Fibroblast of the conjunctiva (primary cell): ENCODE data around the gene PGBD5.

Experiments
- DNase-seq: peaks from one replicate; pipeline ENCODE4 v3.0.0-alpha.2; 2010; ENCODE audit warnings: low read depth

Gene PGBD5

GRCh38 chr1:230278871-230279582, 147.1 kb downstream of the PGBD5 start:
- DNase-seq = no peak

GRCh38 chr1:230278376-230278775, 147.8 kb downstream of the PGBD5 start:
- no peak for DNase-seq

GRCh38 chr1:230277201-230278025, 148.7 kb downstream of the PGBD5 start:
- no peak for DNase-seq

- no peak for DNase-seq
These were observed 149.7 kb downstream of the PGBD5 start for GRCh38 chr1:230276401-230276800.

GRCh38 chr1:230274254-230274653, 151.9 kb downstream of the PGBD5 start:
- no peak for DNase-seq

GRCh38 chr1:230273141-230273710, 152.9 kb downstream of the PGBD5 start:
- no peak for DNase-seq

- no peak for DNase-seq
These were observed 153.6 kb downstream of the PGBD5 start for GRCh38 chr1:230272557-230272956.

- DNase-seq = no peak
These were observed 154.7 kb downstream of the PGBD5 start for GRCh38 chr1:230271300-230272035.

GRCh38 chr1:230270559-230271281, 155.4 kb downstream of the PGBD5 start:
- no peak for DNase-seq

GRCh38 chr1:230270185-230270558, 156.0 kb downstream of the PGBD5 start:
- no peak for DNase-seq

- DNase-seq = peak; percentile 68
These were observed 157.6 kb downstream of the PGBD5 start for GRCh38 chr1:230268371-230269170.

GRCh38 chr1:230267338-230268065, 158.6 kb downstream of the PGBD5 start:
- no peak for DNase-seq

- DNase-seq = no peak
These were observed 159.7 kb downstream of the PGBD5 start for GRCh38 chr1:230266456-230266855.

- no peak for DNase-seq
These were observed 160.7 kb downstream of the PGBD5 start for GRCh38 chr1:230265200-230266115.
